Fibroblast of pulmonary artery (primary cell): Measurements from ENCODE around the gene ELMO1.

Experiments
- DNase-seq: peaks from one replicate; pipeline ENCODE4 v3.0.0-alpha.2; 2010; ENCODE audit warnings: low read depth
- H3K4me3 ChIP-seq: replicated peaks from 2 replicates; pipeline ENCODE4 v1.5.1; 2011; ENCODE audit warnings: low read depth, mild to moderate bottlenecking, control low read depth, low read length, moderate library complexity
- TF ChIP-seq, protein P1 (sequence below): IDR thresholded peaks from 2 replicates; pipeline ENCODE4 v1.5.1; 2011; ENCODE audit warnings: mild to moderate bottlenecking, control low read depth, low read length, inconsistent platforms; ENCODE audit errors: missing control alignments

Gene ELMO1

DNA sequence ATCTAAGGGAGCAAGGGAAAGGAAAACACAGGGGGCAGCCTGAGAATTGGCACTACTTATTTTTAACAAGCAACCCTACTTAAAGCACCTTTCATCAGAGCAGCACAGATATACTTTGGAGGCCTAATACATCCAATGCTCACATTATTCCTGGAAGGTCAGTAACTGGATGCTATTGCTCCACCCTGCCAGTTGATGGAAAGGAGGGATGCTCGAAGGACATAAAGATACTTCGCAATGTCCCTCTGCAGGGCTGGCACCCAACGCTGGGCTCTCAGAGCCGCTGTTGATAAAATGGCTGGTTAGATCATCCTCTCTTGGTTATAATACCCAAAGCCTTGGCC lies 416.4 kb downstream of the ELMO1 start:
- no peak for DNase-seq
- TF ChIP-seq, protein P1, sequence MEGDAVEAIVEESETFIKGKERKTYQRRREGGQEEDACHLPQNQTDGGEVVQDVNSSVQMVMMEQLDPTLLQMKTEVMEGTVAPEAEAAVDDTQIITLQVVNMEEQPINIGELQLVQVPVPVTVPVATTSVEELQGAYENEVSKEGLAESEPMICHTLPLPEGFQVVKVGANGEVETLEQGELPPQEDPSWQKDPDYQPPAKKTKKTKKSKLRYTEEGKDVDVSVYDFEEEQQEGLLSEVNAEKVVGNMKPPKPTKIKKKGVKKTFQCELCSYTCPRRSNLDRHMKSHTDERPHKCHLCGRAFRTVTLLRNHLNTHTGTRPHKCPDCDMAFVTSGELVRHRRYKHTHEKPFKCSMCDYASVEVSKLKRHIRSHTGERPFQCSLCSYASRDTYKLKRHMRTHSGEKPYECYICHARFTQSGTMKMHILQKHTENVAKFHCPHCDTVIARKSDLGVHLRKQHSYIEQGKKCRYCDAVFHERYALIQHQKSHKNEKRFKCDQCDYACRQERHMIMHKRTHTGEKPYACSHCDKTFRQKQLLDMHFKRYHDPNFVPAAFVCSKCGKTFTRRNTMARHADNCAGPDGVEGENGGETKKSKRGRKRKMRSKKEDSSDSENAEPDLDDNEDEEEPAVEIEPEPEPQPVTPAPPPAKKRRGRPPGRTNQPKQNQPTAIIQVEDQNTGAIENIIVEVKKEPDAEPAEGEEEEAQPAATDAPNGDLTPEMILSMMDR, result no peak
- H3K4me3 ChIP-seq, result no peak overlapping the region

DNA sequence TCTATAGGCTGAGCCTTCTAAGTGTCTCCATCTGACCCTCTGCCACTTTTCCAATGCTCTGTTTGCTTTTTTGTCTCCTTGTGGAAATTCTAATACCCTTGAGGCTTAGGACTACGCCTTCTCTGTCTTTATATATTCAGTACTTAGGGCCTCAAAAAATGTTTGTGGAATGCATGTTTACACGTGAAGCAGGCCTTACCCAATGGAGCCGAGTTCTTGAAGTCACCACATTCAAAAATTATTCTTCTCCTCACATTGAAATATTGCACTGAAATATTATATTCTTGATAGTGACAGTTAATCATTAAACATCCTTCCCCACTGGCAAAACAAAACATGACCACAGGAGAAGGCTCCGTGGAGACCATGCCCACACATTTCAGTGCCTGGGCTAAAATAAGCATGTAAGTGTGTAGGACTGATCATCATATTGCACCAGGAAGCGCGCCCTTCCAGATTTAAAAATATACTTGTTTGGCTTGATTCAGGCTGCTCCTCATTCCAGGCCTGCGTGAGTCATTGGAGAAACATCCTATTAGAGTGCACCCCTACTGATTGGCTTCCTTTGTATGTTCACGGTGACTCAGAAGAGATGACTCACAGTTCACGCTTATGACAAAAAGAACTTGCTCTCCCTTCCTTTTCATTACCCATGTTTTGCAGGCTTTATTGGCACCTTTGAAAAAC lies 416.9 kb downstream of the ELMO1 start:
- H3K4me3 ChIP-seq, result no peak overlapping the region
- TF ChIP-seq, protein P1, result no peak
- DNase-seq, result peak; percentile 99

DNA sequence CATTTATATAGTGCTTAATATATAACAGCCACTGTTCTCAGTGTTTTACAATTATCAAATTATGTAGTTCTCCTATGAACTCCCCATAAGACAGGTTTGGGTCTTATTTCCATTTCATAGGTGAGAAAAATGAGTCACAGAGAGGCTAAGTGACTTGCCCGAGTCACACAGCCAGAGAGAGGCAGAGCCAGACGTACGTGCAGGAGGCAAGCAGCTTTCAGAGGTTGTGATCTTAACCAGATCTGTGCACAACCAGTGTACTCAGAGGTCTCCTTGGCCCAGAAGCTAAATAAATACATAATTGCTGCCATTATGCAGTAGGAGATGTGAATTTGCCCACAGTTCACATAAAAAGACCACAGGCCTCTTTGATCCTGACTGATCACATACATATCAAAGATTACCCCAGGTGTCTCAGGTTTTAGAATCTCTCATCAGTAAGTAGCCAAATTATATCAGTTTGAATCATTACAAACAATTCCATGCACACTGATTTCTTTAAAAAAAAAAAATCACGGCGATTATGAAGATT lies 419.7 kb downstream of the ELMO1 start:
- DNase-seq, result no peak
- H3K4me3 ChIP-seq, result no peak overlapping the region

DNA sequence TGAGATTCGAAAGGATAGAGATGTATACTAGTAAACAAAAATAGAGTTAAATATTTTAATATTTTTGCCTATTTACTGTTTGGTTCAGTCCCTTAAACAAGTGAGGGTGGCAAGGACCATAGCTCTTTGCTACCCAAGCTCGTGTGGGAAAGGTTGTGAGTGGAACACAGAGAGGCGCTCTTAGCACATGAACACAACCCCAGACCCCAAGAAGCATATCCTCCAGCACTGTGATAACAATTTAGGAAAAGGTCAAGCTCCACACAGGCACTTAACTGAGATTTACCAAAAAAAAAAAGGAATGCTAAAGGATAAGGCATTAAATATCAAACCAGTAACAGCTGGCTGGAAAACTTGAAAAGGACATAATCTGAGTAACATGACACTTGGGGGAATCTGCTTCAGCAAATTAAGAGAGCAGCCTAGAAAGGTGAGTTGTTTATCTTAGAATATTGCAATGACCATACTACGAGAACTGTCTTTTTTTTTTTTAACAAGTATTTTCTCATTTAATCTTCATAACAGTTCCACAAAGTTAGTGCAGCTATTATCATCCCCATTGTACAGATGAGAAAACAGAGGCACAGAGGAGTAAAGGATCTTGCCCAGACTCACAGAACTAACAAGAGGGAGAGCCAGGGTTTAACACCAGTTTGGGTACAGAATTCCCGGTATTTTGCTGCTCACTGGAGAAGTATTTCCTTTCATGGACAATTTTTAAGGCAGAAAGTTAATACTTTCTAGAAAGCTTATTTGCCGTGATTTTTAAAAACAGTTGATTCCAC lies 420.9 kb downstream of the ELMO1 start:
- TF ChIP-seq, protein P1, result no peak
- no peak for DNase-seq
- no peak overlapping the region for H3K4me3 ChIP-seq

More for the DNA sequence above, 419.7 kb downstream of the ELMO1 start:
- TF ChIP-seq, protein P1, result no peak

DNA sequence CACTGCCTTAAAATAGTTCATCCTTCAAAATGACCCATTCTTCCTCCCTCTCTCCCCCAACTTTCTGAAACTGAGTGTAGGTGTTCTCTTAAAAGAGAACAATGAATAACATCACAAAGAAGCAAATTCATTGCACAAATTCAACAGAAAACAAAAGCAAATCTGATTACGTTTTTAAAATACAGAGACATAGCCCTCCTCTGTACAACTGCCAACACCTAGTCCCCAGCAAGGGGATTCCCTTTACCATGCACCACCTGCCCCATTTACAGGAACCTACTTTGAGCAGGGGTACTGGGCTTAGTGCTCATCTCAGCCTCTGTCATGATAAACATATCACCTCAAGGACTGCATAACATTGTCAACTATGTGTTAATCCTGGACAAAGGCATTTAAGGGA lies 421.6 kb downstream of the ELMO1 start:
- no peak overlapping the region for H3K4me3 ChIP-seq
- TF ChIP-seq, protein P1, result no peak
- no peak for DNase-seq

DNA sequence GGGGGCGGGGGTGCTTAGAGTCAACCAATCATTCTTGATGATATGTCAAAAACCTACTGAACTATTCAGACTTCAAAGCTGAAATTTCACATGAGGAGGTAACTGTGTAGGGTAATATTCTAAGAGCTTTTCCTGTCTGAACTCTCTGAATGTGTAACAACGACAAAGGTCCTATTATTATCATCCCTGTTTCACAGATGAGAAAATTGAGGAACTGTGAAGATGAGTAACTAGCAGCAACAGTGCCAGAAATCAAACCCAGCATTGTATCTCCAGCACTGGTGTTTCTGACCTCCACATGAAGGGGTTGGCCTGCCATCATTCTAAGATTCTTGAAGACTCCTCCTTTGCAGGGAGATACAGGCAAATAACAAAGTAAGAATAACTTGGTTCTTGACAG lies 429.7 kb downstream of the ELMO1 start:
- TF ChIP-seq, protein P1, result no peak
- no peak for DNase-seq
- no peak overlapping the region for H3K4me3 ChIP-seq
